A549 treated with DMSO at 1 μM for 4 hours (cell line): ENCODE data around the gene ZXDA. TPM values are rescaled to one million over a fixed set of nuclear protein-coding genes. Genes with fewer than 3 reads are reported as not detected.

Experiments
- total RNA-seq: library from RNA; stranded (reverse); fragments of 200-300 nt; extraction: Qiagen RNA extraction; gene quantifications from 5 replicates; pipeline ENCODE4 v1.2.3, GENCODE V29; 2022; ENCODE audit warnings: low read depth

ZXDA gene
- total RNA-seq, result 1.3 to 2.0 TPM (median 1.7 TPM) in 5 replicates

DNA sequence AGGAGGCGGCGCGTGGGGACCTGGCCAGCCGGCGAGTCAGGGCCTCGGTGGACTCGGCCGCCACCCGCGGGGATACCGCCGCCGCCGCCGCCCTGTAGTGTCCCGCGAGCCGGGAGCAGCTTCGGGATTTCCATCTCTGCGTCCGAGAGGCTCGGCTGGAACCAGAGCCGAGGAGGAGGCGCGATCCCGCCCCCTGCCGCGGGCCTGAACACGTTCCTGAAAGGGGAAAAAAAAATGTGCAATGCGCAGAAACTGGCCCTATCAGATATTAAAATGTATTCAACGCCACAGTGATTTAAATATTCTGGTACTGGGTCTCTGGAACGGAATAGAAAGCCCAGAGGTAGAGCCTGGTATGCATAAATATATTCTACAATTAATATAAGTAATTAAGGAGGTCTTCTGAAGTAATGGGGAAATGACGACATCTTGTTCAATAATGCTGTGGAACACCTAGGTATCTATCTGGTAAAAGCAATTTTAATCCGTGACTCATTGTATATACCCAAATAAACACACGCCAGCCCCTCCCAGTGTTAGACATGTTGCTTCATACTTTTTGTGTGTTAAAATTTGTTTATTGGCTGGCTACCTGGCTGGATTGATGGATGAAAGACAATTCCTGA lies at the start of gene ZXDA:
Gene ZXDA (minus strand): TSS at position 172 of the 626 bp plus-strand sequence. CDS start 38 bp downstream, at position 134.

Other genes with a start within 250 kb of the ZXDA start
- gene NLRP2B, start 230.2 kb downstream of the ZXDA start, total RNA-seq, result not detected in 5 replicates